GM20431 (cell line): ENCODE results near the gene ATF6.

ENCODE experiments used
- in situ Hi-C: fragments of 300-500 bp; cut with MseI, MboI; formaldehyde crosslinking; loops from one replicate; pipeline ENCODE4 v1.15.0; 2020; ENCODE audit warnings: low sequenced_read_pairs; ENCODE audit not compliant: unreplicated experiment

Gene ATF6

GRCh38 chr1:161921491-161921890 is 155.4 kb downstream of the ATF6 start:
- in situ Hi-C loops = no loop called here

- in situ Hi-C loops = no loop called here
These were observed 155.9 kb downstream of the ATF6 start for GRCh38 chr1:161921990-161922389.

DNA sequence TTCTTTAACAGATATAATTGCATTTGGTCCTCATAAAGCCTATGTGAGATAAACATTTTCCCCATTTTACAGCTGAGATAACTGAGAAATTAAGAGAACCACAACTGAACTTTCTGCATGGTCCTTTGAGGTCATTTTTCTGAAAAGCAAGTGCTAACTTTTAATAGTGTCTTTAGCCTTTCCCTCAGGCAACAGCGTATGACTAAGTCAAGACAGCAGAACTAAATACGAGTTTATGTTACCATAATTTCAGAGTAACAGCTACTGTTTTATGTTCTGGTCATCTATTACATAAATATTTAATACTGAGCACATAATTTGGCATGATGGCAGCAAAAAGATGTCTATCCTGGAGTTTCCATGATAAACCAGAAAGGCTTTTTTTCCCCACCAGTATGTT is 161.9 kb downstream of the ATF6 start:
- in situ Hi-C loops = no loop called here

DNA sequence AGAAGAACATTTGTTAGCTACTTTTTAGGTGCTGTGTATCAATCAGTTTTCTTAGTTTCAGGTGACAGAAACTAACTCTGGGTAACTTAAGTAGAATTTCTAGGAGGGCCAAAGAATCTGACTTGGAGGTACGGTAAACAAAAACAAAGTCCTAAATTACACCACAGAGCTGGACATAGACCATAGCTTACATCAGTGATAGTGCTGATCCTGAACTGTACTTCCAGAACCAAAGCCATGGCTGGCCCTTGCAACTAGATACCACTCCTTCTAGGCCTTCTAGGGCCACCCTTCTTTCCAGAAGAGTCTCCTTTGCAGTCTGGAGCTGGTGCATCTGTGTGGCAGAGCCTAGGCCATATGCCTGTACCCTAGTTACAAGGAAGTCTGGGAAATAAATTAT is 163.0 kb downstream of the ATF6 start:
- in situ Hi-C loops = no loop called here

DNA sequence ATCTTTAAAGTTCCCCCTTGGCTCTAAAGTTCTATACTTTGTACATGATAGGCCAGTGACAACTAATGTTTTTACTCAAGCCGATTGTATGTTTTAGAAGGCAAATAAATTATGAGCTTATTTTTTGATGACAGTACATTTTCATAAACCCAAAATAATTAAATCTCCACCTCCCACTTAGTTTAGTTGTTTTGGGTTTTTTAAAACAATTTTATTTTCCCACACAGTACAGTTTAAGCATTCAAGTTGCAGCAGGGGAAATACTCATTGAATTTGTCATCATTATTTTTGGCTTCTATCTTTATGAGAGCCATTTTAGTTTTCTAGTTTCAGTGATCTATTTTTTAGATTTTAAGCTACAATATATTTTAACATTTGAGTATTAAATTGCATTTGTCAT is 163.9 kb downstream of the ATF6 start:
- in situ Hi-C loops = no loop called here

DNA sequence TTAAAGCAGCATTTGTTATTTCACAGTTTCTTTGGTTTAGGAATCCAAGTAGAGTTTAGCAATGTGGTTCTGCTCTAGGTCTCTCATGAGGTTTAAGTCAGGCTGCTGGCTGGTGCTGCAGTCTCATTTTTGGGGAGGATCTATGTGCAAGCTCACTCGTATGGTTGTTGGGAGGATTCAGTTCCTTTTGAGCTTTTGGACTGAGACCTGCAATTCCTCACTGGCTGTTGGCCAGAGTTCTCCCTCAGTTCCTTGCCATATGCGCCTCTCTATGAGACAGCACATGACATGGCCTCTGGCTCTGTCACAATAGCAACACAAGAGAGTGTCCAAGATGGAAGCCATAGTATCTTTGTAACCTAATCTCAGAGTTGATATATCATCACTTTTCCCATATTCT is 166.5 kb downstream of the ATF6 start:
- in situ Hi-C loops = no loop called here

GRCh38 chr1:161933592-161934588 is 167.8 kb downstream of the ATF6 start:
- in situ Hi-C loops = no loop called here

GRCh38 chr1:161935264-161935663 is 169.1 kb downstream of the ATF6 start:
- in situ Hi-C loops = no loop called here

- in situ Hi-C loops = no loop called here
These were observed 170.7 kb downstream of the ATF6 start for GRCh38 chr1:161936786-161937185.

- in situ Hi-C loops = no loop called here
These were observed 174.9 kb downstream of the ATF6 start for GRCh38 chr1:161940866-161941591.

- in situ Hi-C loops = no loop called here
These were observed 175.8 kb downstream of the ATF6 start for GRCh38 chr1:161941726-161942436.

- in situ Hi-C loops = no loop called here
These were observed 177.6 kb downstream of the ATF6 start for GRCh38 chr1:161943737-161944136.

- in situ Hi-C loops = no loop called here
These were observed 178.3 kb downstream of the ATF6 start for GRCh38 chr1:161944381-161944780.

DNA sequence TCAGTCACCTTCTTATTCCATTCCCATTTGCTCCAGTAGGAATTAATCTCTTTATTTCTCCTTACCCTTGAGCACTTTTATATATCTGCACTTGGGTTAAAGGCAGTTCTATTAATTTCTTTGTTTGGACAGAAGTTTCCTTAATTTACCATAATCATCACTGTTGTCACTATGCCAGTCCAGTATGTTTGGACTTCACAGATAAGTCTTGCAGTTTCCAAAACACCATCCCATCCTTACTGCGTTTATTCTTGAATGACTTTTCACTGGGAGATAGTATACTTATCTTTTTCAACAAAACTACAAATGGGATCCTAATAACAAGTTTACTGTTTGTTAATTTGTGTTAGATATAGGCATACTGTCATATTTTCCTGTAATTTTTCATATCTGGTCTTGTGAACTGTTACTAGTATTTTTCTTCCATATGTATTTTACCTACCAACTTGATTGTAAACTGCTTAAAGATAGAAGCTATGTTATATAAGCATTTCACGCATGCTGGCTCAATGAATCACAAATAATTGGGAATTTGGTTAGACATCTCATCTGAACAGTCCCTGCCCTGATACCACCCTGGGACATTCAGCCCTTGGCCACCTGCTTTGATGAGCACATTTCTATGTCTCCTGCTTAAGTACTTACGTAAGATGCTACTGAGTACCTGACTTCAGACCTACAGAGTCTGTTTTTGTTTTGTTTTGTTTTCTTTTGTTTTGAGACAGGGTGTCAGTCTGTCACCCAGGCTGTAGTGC is 179.4 kb downstream of the ATF6 start:
- in situ Hi-C loops = no loop called here

GRCh38 chr1:161946071-161946987 is 180.2 kb downstream of the ATF6 start:
- in situ Hi-C loops = no loop called here

GRCh38 chr1:161948435-161948834 is 182.3 kb downstream of the ATF6 start:
- in situ Hi-C loops = no loop called here

DNA sequence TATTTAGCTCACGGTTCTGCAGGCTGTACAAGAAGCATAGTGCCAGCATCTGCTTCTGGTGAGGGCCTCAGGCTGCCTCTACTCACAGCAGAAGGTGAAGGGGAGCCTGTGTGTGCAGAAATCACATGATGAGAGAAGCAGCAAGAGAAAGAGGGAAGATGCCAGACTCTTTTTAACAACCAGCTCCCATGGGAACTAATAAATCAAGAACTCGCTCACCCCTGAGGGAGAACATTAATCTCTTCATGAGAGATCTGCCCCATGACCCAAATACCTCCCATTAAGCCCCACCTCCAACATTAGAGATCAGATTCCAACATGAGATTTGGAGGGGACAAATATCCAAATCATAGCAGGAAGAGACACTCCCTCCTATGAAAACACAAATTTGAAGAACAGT is 183.4 kb downstream of the ATF6 start:
- in situ Hi-C loops = no loop called here

- in situ Hi-C loops = no loop called here
These were observed 184.3 kb downstream of the ATF6 start for GRCh38 chr1:161950377-161950776.

GRCh38 chr1:161951646-161952045 is 185.5 kb downstream of the ATF6 start:
- in situ Hi-C loops = no loop called here
